Measurements from ENCODE around the gene TXNL4B. TPM values are rescaled to one million over a fixed set of nuclear protein-coding genes. Genes with fewer than 3 reads are reported as not detected.
A peak's percentile ranks its signal among the peaks of the same experiment; 100 is the strongest.

Gene TXNL4B
- total RNA-seq, 1 experiment from 2014 or later, result 8.3 TPM

DNA sequence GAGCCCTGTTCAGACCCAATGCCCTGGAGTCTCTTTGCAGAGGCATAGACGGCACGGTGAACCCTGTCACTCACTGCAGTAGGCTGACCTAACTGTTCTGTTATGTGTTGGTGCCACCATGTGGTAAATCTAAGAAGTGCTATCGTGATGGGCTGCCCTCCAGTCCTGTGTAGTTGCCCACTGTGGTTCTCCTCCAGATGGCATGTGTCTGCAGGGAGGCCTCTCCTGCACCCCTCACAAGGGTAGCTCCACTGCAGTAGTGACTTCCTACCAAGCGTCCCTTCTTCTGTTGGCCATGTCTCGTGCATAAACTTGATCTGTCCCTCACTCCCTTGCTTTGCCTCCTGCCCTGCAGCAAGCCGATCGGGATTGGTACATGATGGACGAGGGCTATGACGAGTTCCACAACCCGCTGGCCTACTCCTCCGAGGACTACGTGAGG lies 6.0 kb upstream of the TXNL4B start (continued):
- TF ChIP-seq, protein P1, sequence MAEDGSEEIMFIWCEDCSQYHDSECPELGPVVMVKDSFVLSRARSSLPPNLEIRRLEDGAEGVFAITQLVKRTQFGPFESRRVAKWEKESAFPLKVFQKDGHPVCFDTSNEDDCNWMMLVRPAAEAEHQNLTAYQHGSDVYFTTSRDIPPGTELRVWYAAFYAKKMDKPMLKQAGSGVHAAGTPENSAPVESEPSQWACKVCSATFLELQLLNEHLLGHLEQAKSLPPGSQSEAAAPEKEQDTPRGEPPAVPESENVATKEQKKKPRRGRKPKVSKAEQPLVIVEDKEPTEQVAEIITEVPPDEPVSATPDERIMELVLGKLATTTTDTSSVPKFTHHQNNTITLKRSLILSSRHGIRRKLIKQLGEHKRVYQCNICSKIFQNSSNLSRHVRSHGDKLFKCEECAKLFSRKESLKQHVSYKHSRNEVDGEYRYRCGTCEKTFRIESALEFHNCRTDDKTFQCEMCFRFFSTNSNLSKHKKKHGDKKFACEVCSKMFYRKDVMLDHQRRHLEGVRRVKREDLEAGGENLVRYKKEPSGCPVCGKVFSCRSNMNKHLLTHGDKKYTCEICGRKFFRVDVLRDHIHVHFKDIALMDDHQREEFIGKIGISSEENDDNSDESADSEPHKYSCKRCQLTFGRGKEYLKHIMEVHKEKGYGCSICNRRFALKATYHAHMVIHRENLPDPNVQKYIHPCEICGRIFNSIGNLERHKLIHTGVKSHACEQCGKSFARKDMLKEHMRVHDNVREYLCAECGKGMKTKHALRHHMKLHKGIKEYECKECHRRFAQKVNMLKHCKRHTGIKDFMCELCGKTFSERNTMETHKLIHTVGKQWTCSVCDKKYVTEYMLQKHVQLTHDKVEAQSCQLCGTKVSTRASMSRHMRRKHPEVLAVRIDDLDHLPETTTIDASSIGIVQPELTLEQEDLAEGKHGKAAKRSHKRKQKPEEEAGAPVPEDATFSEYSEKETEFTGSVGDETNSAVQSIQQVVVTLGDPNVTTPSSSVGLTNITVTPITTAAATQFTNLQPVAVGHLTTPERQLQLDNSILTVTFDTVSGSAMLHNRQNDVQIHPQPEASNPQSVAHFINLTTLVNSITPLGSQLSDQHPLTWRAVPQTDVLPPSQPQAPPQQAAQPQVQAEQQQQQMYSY (CRISPR knock-in tag; IDR thresholded peaks at IDR 0.05), result no peak
- TF ChIP-seq, protein P2, sequence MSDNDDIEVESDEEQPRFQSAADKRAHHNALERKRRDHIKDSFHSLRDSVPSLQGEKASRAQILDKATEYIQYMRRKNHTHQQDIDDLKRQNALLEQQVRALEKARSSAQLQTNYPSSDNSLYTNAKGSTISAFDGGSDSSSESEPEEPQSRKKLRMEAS (CRISPR knock-in tag; IDR thresholded peaks at IDR 0.05), result 0 out of 2 replicates have a peak, but pooled peaks have one; percentile 22

DNA sequence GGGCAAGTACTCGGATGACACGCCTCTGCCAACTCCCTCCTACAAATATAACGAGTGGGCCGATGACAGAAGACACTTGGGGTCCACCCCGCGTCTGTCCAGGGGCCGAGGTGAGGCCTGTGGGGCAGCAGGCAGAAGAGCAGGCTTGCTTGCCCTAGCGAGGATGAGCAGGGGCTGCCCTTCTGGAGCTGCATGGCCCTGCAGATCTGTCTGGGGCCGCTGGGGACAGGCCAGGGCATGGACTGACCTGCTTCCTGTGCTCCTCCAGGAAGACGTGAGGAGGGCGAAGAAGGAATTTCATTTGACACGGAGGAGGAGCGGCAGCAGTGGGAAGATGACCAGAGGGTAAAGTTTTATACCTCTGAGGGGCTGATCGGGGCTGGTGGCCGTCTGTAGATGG lies 5.5 kb upstream of the TXNL4B start:
- Mint-ChIP-seq H3K36me3 (peaks cover 68% of the 10 kb centered on the region), H3K4me3 (no peak overlapping the region), H3K27me3 (ENCODE audit: low read depth) (no peaks in the 10 kb centered on the region), H3K27ac (peak overlapping the region; percentile 57; the same call in 1 of the 2 replicates), H3K4me1 (peaks cover 5% of the 10 kb centered on the region), H3K9me3 (no peaks in the 10 kb centered on the region)
- CTCF ChIA-PET, result interaction anchor here (0.5 to 1.2 kb wide), 2 partner anchors 32 to 190 kb away, joined by 3 to 4 read pairs; no protein-coding TSS in a partner anchor
- POLR2A ChIA-PET, result no interaction called here
- ATAC-seq (peak; percentile 69), DNase-seq (ENCODE audit: low spot score) (no peak)
- TF ChIP-seq NR3C1 (CRISPR knock-in tag; conservative IDR thresholded peaks at IDR 0.05; ENCODE audit: low read depth), result no peak
- no peak for TF ChIP-seq JUN (CRISPR knock-in tag; IDR thresholded peaks at IDR 0.05)
- TF ChIP-seq FOXJ3 (CRISPR knock-in tag; IDR thresholded peaks at IDR 0.05; ENCODE audit: borderline replicate concordance), result no peak
- no peak for TF ChIP-seq CREB1 (CRISPR knock-in tag; IDR thresholded peaks at IDR 0.05)
- TF ChIP-seq ZNF423 (CRISPR knock-in tag; IDR thresholded peaks at IDR 0.05), result no peak
- TF ChIP-seq TEAD1 (CRISPR knock-in tag; IDR thresholded peaks at IDR 0.05), result no peak
- TF ChIP-seq SMAD4 (CRISPR knock-in tag; IDR thresholded peaks at IDR 0.05), result no peak
- TF ChIP-seq, protein P3, sequence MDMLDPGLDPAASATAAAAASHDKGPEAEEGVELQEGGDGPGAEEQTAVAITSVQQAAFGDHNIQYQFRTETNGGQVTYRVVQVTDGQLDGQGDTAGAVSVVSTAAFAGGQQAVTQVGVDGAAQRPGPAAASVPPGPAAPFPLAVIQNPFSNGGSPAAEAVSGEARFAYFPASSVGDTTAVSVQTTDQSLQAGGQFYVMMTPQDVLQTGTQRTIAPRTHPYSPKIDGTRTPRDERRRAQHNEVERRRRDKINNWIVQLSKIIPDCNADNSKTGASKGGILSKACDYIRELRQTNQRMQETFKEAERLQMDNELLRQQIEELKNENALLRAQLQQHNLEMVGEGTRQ (CRISPR knock-in tag; IDR thresholded peaks at IDR 0.05), result no peak

DNA sequence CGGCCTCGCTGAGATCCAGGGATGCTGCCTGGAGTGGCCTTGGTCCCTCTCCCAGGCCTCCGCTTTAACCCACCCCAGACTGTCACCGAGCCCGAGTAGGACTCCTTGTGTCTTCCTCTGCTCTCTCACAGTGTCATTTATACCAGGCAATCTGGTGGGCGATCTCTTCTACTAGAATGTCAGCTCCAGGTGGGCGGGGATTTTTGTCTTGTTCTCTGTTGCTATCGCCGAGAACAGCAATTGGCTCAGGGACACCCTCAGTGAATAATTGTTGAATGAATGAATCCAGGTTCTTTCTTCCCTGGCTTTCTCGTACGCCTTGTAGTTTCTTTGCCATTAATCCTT lies 818 bp upstream of the TXNL4B start:
- ATAC-seq (no peak), DNase-seq (ENCODE audit: low spot score) (no peak)
- Mint-ChIP-seq H3K27ac (peak overlapping the region; percentile 88), H3K4me3 (peak overlapping the region; percentile 99), H3K27me3 (ENCODE audit: low read depth) (no peaks in the 10 kb centered on the region), H3K9me3 (no peaks in the 10 kb centered on the region), H3K36me3 (peaks cover 30% of the 10 kb centered on the region), H3K4me1 (peaks cover 11% of the 10 kb centered on the region)
- POLR2A ChIA-PET, result interaction anchor here (0.9 to 1.3 kb wide), 3 partner anchors 16 to 28 kb away, joined by 4 to 6 read pairs (median 4); no protein-coding TSS in a partner anchor
- CTCF ChIA-PET, result interaction anchor here (1.4 to 2.6 kb wide), 4 partner anchors 21 to 56 kb away, joined by 5 to 16 read pairs (median 8); no protein-coding TSS in a partner anchor
- TF ChIP-seq ZNF232 (CRISPR knock-in tag; IDR thresholded peaks at IDR 0.05), result no peak
- TF ChIP-seq, protein P4, sequence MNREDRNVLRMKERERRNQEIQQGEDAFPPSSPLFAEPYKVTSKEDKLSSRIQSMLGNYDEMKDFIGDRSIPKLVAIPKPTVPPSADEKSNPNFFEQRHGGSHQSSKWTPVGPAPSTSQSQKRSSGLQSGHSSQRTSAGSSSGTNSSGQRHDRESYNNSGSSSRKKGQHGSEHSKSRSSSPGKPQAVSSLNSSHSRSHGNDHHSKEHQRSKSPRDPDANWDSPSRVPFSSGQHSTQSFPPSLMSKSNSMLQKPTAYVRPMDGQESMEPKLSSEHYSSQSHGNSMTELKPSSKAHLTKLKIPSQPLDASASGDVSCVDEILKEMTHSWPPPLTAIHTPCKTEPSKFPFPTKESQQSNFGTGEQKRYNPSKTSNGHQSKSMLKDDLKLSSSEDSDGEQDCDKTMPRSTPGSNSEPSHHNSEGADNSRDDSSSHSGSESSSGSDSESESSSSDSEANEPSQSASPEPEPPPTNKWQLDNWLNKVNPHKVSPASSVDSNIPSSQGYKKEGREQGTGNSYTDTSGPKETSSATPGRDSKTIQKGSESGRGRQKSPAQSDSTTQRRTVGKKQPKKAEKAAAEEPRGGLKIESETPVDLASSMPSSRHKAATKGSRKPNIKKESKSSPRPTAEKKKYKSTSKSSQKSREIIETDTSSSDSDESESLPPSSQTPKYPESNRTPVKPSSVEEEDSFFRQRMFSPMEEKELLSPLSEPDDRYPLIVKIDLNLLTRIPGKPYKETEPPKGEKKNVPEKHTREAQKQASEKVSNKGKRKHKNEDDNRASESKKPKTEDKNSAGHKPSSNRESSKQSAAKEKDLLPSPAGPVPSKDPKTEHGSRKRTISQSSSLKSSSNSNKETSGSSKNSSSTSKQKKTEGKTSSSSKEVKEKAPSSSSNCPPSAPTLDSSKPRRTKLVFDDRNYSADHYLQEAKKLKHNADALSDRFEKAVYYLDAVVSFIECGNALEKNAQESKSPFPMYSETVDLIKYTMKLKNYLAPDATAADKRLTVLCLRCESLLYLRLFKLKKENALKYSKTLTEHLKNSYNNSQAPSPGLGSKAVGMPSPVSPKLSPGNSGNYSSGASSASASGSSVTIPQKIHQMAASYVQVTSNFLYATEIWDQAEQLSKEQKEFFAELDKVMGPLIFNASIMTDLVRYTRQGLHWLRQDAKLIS (CRISPR knock-in tag; IDR thresholded peaks at IDR 0.05; ENCODE audit: borderline replicate concordance), result no peak
- TF ChIP-seq, protein P5, sequence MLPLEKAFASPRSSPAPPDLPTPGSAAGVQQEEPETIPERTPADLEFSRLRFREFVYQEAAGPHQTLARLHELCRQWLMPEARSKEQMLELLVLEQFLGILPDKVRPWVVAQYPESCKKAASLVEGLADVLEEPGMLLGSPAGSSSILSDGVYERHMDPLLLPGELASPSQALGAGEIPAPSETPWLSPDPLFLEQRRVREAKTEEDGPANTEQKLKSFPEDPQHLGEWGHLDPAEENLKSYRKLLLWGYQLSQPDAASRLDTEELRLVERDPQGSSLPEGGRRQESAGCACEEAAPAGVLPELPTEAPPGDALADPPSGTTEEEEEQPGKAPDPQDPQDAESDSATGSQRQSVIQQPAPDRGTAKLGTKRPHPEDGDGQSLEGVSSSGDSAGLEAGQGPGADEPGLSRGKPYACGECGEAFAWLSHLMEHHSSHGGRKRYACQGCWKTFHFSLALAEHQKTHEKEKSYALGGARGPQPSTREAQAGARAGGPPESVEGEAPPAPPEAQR (CRISPR knock-in tag; IDR thresholded peaks at IDR 0.05), result no peak
- TF ChIP-seq, protein P6, sequence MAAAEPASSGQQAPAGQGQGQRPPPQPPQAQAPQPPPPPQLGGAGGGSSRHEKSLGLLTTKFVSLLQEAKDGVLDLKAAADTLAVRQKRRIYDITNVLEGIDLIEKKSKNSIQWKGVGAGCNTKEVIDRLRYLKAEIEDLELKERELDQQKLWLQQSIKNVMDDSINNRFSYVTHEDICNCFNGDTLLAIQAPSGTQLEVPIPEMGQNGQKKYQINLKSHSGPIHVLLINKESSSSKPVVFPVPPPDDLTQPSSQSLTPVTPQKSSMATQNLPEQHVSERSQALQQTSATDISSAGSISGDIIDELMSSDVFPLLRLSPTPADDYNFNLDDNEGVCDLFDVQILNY (CRISPR knock-in tag; IDR thresholded peaks at IDR 0.05), result no peak
- TF ChIP-seq, protein P7, sequence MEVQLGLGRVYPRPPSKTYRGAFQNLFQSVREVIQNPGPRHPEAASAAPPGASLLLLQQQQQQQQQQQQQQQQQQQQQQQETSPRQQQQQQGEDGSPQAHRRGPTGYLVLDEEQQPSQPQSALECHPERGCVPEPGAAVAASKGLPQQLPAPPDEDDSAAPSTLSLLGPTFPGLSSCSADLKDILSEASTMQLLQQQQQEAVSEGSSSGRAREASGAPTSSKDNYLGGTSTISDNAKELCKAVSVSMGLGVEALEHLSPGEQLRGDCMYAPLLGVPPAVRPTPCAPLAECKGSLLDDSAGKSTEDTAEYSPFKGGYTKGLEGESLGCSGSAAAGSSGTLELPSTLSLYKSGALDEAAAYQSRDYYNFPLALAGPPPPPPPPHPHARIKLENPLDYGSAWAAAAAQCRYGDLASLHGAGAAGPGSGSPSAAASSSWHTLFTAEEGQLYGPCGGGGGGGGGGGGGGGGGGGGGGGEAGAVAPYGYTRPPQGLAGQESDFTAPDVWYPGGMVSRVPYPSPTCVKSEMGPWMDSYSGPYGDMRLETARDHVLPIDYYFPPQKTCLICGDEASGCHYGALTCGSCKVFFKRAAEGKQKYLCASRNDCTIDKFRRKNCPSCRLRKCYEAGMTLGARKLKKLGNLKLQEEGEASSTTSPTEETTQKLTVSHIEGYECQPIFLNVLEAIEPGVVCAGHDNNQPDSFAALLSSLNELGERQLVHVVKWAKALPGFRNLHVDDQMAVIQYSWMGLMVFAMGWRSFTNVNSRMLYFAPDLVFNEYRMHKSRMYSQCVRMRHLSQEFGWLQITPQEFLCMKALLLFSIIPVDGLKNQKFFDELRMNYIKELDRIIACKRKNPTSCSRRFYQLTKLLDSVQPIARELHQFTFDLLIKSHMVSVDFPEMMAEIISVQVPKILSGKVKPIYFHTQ (CRISPR knock-in tag; IDR thresholded peaks at IDR 0.05), result no peak
- TF ChIP-seq, protein P8, sequence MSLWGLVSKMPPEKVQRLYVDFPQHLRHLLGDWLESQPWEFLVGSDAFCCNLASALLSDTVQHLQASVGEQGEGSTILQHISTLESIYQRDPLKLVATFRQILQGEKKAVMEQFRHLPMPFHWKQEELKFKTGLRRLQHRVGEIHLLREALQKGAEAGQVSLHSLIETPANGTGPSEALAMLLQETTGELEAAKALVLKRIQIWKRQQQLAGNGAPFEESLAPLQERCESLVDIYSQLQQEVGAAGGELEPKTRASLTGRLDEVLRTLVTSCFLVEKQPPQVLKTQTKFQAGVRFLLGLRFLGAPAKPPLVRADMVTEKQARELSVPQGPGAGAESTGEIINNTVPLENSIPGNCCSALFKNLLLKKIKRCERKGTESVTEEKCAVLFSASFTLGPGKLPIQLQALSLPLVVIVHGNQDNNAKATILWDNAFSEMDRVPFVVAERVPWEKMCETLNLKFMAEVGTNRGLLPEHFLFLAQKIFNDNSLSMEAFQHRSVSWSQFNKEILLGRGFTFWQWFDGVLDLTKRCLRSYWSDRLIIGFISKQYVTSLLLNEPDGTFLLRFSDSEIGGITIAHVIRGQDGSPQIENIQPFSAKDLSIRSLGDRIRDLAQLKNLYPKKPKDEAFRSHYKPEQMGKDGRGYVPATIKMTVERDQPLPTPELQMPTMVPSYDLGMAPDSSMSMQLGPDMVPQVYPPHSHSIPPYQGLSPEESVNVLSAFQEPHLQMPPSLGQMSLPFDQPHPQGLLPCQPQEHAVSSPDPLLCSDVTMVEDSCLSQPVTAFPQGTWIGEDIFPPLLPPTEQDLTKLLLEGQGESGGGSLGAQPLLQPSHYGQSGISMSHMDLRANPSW (CRISPR knock-in tag; conservative IDR thresholded peaks at IDR 0.05; ENCODE audit: low read depth), result no peak

Data from WTC11 (cell line).